Measurements from ENCODE around the gene DEUP1. TPM values are rescaled to one million over a fixed set of nuclear protein-coding genes. Genes with fewer than 3 reads are reported as not detected.
"Not testable (repeated sequence)": the region's sequence is repeated elsewhere in the genome, so short reads cannot be mapped to it uniquely, and the experiment has no call there.

The DEUP1 gene
- total RNA-seq, 1 experiment from 2014 or later: 0.44 TPM

DNA sequence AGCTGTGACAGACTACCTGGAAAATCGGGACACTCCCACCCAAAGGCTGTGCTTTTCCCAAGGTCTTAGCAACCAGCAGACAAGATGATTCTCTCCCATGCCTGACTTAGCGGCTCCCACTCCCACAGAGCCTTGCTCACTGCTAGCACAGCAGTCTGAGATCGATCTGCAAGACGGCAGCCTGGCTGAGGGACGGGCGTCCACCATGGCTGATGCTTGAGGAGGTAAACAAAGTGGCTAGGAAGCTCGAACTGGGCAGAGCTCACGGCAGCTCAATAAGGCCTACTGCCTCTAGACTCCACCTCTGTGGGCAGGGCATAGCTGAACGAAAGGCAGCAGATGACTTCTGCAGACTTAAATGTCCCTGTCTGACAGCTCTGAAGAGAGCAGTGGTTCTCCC is 127.7 kb downstream of the DEUP1 start:
- Mint-ChIP-seq H3K4me1 (peaks cover 5% of the 10 kb centered on the region; the same call in 1 of the 2 replicates), H3K4me3 (no peak overlapping the region), H3K27ac (no peak overlapping the region), H3K9me3 (peaks cover 6% of the 10 kb centered on the region), H3K27me3 (ENCODE audit: low read depth) (no peaks in the 10 kb centered on the region; the same call in 1 of the 2 replicates), H3K36me3 (no peaks in the 10 kb centered on the region)
- TF ChIP-seq MXD4 (CRISPR knock-in tag; IDR thresholded peaks at IDR 0.05; ENCODE audit: borderline replicate concordance) (no peak), TEAD1 (CRISPR knock-in tag; IDR thresholded peaks at IDR 0.05) (no peak), MYBL2 (CRISPR knock-in tag; IDR thresholded peaks at IDR 0.05) (no peak), NFE2L1 (CRISPR knock-in tag; IDR thresholded peaks at IDR 0.05) (no peak), ATF1 (CRISPR knock-in tag; IDR thresholded peaks at IDR 0.05) (no peak), RORB (CRISPR knock-in tag; IDR thresholded peaks at IDR 0.05) (no peak), ZNF232 (CRISPR knock-in tag; IDR thresholded peaks at IDR 0.05) (no peak), OVOL2 (CRISPR knock-in tag; IDR thresholded peaks at IDR 0.05; ENCODE audit: borderline replicate concordance) (no peak)
- TF ChIP-seq, protein P1, sequence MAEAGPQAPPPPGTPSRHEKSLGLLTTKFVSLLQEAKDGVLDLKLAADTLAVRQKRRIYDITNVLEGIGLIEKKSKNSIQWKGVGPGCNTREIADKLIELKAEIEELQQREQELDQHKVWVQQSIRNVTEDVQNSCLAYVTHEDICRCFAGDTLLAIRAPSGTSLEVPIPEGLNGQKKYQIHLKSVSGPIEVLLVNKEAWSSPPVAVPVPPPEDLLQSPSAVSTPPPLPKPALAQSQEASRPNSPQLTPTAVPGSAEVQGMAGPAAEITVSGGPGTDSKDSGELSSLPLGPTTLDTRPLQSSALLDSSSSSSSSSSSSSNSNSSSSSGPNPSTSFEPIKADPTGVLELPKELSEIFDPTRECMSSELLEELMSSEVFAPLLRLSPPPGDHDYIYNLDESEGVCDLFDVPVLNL (CRISPR knock-in tag; IDR thresholded peaks at IDR 0.05; ENCODE audit: borderline replicate concordance, low read depth): no peak
- TF ChIP-seq, protein P2, sequence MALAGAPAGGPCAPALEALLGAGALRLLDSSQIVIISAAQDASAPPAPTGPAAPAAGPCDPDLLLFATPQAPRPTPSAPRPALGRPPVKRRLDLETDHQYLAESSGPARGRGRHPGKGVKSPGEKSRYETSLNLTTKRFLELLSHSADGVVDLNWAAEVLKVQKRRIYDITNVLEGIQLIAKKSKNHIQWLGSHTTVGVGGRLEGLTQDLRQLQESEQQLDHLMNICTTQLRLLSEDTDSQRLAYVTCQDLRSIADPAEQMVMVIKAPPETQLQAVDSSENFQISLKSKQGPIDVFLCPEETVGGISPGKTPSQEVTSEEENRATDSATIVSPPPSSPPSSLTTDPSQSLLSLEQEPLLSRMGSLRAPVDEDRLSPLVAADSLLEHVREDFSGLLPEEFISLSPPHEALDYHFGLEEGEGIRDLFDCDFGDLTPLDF (CRISPR knock-in tag; IDR thresholded peaks at IDR 0.05): no peak
- DNase-seq (ENCODE audit: low spot score) (no peak), ATAC-seq (no peak)
- ChIA-PET POLR2A (no interaction called here), CTCF (no interaction called here)

DNA sequence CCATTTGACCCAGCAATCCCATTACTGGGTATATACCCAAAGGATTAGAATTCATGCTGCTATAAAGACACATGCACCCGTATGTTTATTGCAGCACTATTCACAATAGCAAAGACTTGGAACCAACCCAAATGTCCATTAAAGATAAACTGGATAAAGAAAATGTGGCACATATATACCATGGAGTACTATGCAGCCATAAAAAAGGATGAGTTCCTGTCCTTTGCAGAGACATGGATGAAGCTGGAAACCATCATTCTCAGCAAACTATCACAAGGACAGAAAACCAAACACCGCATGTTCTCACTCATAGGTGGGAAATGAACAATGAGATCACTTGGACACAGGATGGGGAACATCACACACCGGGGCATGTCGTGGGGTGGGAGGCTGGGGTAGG is 133.1 kb downstream of the DEUP1 start:
- H3K4me1 Mint-ChIP-seq: peaks cover 12% of the 10 kb centered on the region
- ATAC-seq; H3K4me3 Mint-ChIP-seq; POLR2A ChIA-PET; H3K36me3 Mint-ChIP-seq; H3K27ac Mint-ChIP-seq; CTCF ChIA-PET; DNase-seq (ENCODE audit: low spot score); H3K27me3 Mint-ChIP-seq (ENCODE audit: low read depth); H3K9me3 Mint-ChIP-seq: not testable (repeated sequence)
- TF ChIP-seq GTF2I (CRISPR knock-in tag; conservative IDR thresholded peaks at IDR 0.05): 0 out of 2 replicates have a peak, but pooled peaks have one; percentile 44

DNA sequence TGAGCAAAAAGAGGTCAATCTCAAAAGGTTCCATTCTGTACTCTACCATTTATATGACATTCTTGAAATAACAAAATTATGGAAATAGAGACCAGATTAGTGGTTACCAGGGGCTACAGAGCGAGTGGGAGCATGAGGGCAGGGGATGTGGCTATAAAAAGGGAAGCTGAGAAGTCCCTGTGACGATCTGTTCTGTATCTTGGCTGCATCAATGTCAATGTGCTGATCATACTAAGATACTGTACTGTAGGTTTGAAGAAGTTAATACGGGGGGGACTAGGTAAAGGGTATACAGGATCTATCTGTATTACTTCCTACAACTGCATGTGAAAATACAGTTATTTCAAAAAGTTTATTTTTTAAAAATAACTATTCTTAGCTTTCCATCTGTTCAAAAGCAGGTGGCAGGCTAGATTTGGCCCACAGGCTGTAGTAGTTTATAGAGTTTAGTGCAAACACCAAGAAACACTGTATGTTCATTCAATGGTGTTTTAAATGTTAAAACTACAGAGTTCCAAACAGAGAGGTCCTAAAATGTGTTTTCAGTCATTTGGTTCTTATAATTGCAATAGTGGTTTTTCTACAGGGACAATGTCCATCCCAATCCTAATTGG is 134.5 kb downstream of the DEUP1 start:
- peaks cover 6% of the 10 kb centered on the region for H3K9me3 Mint-ChIP-seq
- ChIA-PET POLR2A (no interaction called here), CTCF (no interaction called here)
- no peak for DNase-seq (ENCODE audit: low spot score)
- no peak overlapping the region for H3K27ac Mint-ChIP-seq
- ATAC-seq: no peak
- H3K36me3 Mint-ChIP-seq: no peaks in the 10 kb centered on the region
- H3K4me3 Mint-ChIP-seq: no peak overlapping the region
- no peaks in the 10 kb centered on the region; the same call in 1 of the 2 replicates for H3K27me3 Mint-ChIP-seq (ENCODE audit: low read depth)
- peaks cover 7% of the 10 kb centered on the region for H3K4me1 Mint-ChIP-seq
- TF ChIP-seq JUN (CRISPR knock-in tag; IDR thresholded peaks at IDR 0.05): no peak
- TF ChIP-seq, protein P3, sequence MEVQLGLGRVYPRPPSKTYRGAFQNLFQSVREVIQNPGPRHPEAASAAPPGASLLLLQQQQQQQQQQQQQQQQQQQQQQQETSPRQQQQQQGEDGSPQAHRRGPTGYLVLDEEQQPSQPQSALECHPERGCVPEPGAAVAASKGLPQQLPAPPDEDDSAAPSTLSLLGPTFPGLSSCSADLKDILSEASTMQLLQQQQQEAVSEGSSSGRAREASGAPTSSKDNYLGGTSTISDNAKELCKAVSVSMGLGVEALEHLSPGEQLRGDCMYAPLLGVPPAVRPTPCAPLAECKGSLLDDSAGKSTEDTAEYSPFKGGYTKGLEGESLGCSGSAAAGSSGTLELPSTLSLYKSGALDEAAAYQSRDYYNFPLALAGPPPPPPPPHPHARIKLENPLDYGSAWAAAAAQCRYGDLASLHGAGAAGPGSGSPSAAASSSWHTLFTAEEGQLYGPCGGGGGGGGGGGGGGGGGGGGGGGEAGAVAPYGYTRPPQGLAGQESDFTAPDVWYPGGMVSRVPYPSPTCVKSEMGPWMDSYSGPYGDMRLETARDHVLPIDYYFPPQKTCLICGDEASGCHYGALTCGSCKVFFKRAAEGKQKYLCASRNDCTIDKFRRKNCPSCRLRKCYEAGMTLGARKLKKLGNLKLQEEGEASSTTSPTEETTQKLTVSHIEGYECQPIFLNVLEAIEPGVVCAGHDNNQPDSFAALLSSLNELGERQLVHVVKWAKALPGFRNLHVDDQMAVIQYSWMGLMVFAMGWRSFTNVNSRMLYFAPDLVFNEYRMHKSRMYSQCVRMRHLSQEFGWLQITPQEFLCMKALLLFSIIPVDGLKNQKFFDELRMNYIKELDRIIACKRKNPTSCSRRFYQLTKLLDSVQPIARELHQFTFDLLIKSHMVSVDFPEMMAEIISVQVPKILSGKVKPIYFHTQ (CRISPR knock-in tag; IDR thresholded peaks at IDR 0.05): no peak
- TF ChIP-seq ZNF317 (CRISPR knock-in tag; IDR thresholded peaks at IDR 0.05; ENCODE audit: borderline replicate concordance, low read depth): no peak
- TF ChIP-seq, protein P4, sequence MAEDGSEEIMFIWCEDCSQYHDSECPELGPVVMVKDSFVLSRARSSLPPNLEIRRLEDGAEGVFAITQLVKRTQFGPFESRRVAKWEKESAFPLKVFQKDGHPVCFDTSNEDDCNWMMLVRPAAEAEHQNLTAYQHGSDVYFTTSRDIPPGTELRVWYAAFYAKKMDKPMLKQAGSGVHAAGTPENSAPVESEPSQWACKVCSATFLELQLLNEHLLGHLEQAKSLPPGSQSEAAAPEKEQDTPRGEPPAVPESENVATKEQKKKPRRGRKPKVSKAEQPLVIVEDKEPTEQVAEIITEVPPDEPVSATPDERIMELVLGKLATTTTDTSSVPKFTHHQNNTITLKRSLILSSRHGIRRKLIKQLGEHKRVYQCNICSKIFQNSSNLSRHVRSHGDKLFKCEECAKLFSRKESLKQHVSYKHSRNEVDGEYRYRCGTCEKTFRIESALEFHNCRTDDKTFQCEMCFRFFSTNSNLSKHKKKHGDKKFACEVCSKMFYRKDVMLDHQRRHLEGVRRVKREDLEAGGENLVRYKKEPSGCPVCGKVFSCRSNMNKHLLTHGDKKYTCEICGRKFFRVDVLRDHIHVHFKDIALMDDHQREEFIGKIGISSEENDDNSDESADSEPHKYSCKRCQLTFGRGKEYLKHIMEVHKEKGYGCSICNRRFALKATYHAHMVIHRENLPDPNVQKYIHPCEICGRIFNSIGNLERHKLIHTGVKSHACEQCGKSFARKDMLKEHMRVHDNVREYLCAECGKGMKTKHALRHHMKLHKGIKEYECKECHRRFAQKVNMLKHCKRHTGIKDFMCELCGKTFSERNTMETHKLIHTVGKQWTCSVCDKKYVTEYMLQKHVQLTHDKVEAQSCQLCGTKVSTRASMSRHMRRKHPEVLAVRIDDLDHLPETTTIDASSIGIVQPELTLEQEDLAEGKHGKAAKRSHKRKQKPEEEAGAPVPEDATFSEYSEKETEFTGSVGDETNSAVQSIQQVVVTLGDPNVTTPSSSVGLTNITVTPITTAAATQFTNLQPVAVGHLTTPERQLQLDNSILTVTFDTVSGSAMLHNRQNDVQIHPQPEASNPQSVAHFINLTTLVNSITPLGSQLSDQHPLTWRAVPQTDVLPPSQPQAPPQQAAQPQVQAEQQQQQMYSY (CRISPR knock-in tag; IDR thresholded peaks at IDR 0.05): no peak
- TF ChIP-seq FOXP1 (CRISPR knock-in tag; IDR thresholded peaks at IDR 0.05; ENCODE audit: borderline replicate concordance): no peak
- TF ChIP-seq, protein P5, sequence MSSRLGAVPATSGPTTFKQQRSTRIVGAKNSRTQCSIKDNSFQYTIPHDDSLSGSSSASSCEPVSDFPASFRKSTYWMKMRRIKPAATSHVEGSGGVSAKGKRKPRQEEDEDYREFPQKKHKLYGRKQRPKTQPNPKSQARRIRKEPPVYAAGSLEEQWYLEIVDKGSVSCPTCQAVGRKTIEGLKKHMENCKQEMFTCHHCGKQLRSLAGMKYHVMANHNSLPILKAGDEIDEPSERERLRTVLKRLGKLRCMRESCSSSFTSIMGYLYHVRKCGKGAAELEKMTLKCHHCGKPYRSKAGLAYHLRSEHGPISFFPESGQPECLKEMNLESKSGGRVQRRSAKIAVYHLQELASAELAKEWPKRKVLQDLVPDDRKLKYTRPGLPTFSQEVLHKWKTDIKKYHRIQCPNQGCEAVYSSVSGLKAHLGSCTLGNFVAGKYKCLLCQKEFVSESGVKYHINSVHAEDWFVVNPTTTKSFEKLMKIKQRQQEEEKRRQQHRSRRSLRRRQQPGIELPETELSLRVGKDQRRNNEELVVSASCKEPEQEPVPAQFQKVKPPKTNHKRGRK (CRISPR knock-in tag; IDR thresholded peaks at IDR 0.05; ENCODE audit: borderline replicate concordance): no peak
- TF ChIP-seq, protein P6, sequence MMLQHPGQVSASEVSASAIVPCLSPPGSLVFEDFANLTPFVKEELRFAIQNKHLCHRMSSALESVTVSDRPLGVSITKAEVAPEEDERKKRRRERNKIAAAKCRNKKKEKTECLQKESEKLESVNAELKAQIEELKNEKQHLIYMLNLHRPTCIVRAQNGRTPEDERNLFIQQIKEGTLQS (CRISPR knock-in tag; conservative IDR thresholded peaks at IDR 0.05): no peak
